Suppressor macrophage (primary cell): ENCODE measurements around the gene NTMT1.
"Not testable (repeated sequence)": the region's sequence is repeated elsewhere in the genome, so short reads cannot be mapped to it uniquely, and the experiment has no call there.

Source experiments
- DNase-seq, 4 experiments: peaks; one replicate each; pipeline ENCODE4 v3.0.0-alpha.2; 2020 to 2022
- total RNA-seq, 17 experiments: gene quantifications; one replicate each; lab custom pipeline; 2026; ENCODE audit warnings: mixed read lengths in 6 of 17, inconsistent platforms in 3 of 17; lab: John Stamatoyannopoulos, UW

The NTMT1 gene
- 4.5 to 23.9 (median 12.4) reads per million in 17 experiments for total RNA-seq

GRCh38 chr9:129626079-129626624, at the start of gene NTMT1:
TSS of gene NTMT1 (plus strand) at chr9:129626163. CDS start at chr9:129632704, 6,541 bp downstream.
- DNase-seq: peak; percentile 93 to 96 (median 95)

- DNase-seq: peak in 2 of 4 experiments; percentile 14 to 28
Measured at GRCh38 chr9:129576546-129577543, 49.1 kb upstream of the NTMT1 start.

GRCh38 chr9:129579294-129579693, 46.7 kb upstream of the NTMT1 start:
- no peak for DNase-seq

GRCh38 chr9:129580211-129580915, 45.6 kb upstream of the NTMT1 start:
- peak in 3 of 4 experiments; percentile 27 to 34 (median 30) for DNase-seq

- DNase-seq: no peak
Measured at GRCh38 chr9:129581505-129582189, 44.3 kb upstream of the NTMT1 start.

- no peak for DNase-seq
Measured at GRCh38 chr9:129582855-129583254, 43.1 kb upstream of the NTMT1 start.

- no peak for DNase-seq
Measured at GRCh38 chr9:129583308-129584038, 42.5 kb upstream of the NTMT1 start.

GRCh38 chr9:129584136-129584535, 41.8 kb upstream of the NTMT1 start:
- DNase-seq: peak; percentile 84 to 94 (median 90)

- DNase-seq: no peak
Measured at GRCh38 chr9:129585352-129585751, 40.6 kb upstream of the NTMT1 start.

GRCh38 chr9:129586245-129586644, 39.7 kb upstream of the NTMT1 start:
- DNase-seq: no peak

GRCh38 chr9:129586685-129587084, 39.3 kb upstream of the NTMT1 start:
- DNase-seq: no peak

GRCh38 chr9:129587487-129588262, 38.3 kb upstream of the NTMT1 start:
- no peak for DNase-seq

- no peak for DNase-seq
Measured at GRCh38 chr9:129590466-129590865, 35.5 kb upstream of the NTMT1 start.

GRCh38 chr9:129591916-129592315, 34.0 kb upstream of the NTMT1 start:
- no peak for DNase-seq

GRCh38 chr9:129592790-129593189, 33.2 kb upstream of the NTMT1 start:
- not testable (repeated sequence) for DNase-seq

GRCh38 chr9:129594632-129595031, 31.3 kb upstream of the NTMT1 start:
- DNase-seq: no peak

GRCh38 chr9:129595311-129595741, 30.6 kb upstream of the NTMT1 start:
- peak in 3 of 4 experiments; percentile 47 to 58 (median 54) for DNase-seq

- DNase-seq: peak; percentile 80 to 88 (median 87)
Measured at GRCh38 chr9:129595903-129596540, 29.9 kb upstream of the NTMT1 start.

- peak in 1 of 4 experiments; percentile 29 for DNase-seq
Measured at GRCh38 chr9:129596541-129597331, 29.2 kb upstream of the NTMT1 start.
